Stimulated activated naive CD4-positive, alpha-beta T cell (primary cell): Measurements from ENCODE around the gene PTS.
A peak's percentile ranks its signal among the peaks of the same experiment; 100 is the strongest.
"Not testable (repeated sequence)": the region's sequence is repeated elsewhere in the genome, so short reads cannot be mapped to it uniquely, and the experiment has no call there.

ENCODE experiments used
- DNase-seq, 6 experiments: peaks; one replicate each; lab custom pipeline; 2025; lab: John Stamatoyannopoulos, UW

Gene PTS

GRCh38 chr11:112226062-112226830, at the start of gene PTS:
Gene PTS (plus strand): TSS chr11:112226428. CDS start chr11:112226444, 16 bp downstream.
- peak; percentile 69 to 95 (median 84) for DNase-seq

GRCh38 chr11:112177589-112177988, 48.6 kb upstream of the PTS start:
- no peak for DNase-seq

- no peak for DNase-seq
Measured at GRCh38 chr11:112178428-112178827, 47.8 kb upstream of the PTS start.

- DNase-seq: no peak
Measured at GRCh38 chr11:112178936-112179335, 47.3 kb upstream of the PTS start.

- DNase-seq: no peak
Measured at GRCh38 chr11:112179601-112180000, 46.6 kb upstream of the PTS start.

- no peak for DNase-seq
Measured at GRCh38 chr11:112182867-112183266, 43.4 kb upstream of the PTS start.

GRCh38 chr11:112185883-112186282, 40.3 kb upstream of the PTS start:
- DNase-seq: no peak

- DNase-seq: no peak
Measured at GRCh38 chr11:112186304-112186703, 39.9 kb upstream of the PTS start.

- DNase-seq: not testable (repeated sequence)
Measured at GRCh38 chr11:112195113-112195512, 31.1 kb upstream of the PTS start.

- DNase-seq: no peak
Measured at GRCh38 chr11:112195951-112196351, 30.3 kb upstream of the PTS start.

- no peak for DNase-seq
Measured at GRCh38 chr11:112196519-112197087, 29.6 kb upstream of the PTS start.

GRCh38 chr11:112199101-112199500, 27.1 kb upstream of the PTS start:
- DNase-seq: not testable (repeated sequence)

GRCh38 chr11:112200252-112200651, 26.0 kb upstream of the PTS start:
- DNase-seq: no peak

- DNase-seq: no peak
Measured at GRCh38 chr11:112206071-112206470, 20.2 kb upstream of the PTS start.

- DNase-seq: no peak
Measured at GRCh38 chr11:112210890-112211289, 15.3 kb upstream of the PTS start.

GRCh38 chr11:112211536-112211935, 14.7 kb upstream of the PTS start:
- DNase-seq: no peak

- no peak for DNase-seq
Measured at GRCh38 chr11:112212290-112212689, 13.9 kb upstream of the PTS start.

GRCh38 chr11:112212710-112213109, 13.5 kb upstream of the PTS start:
- no peak for DNase-seq

GRCh38 chr11:112213753-112214152, 12.5 kb upstream of the PTS start:
- no peak for DNase-seq

GRCh38 chr11:112215621-112216020, 10.6 kb upstream of the PTS start:
- DNase-seq: no peak

- no peak for DNase-seq
Measured at GRCh38 chr11:112216561-112217105, 9.6 kb upstream of the PTS start.

GRCh38 chr11:112219476-112220232, 6.6 kb upstream of the PTS start:
- DNase-seq: peak; percentile 5 to 80 (median 44)
